Nephron (organoid): Measurements from ENCODE around the gene CALN1.

Experiments
- H3K27ac Mint-ChIP-seq, 3 experiments: 2 replicates each; pipeline ENCODE4 v1.8.0; 2020; ENCODE audit warnings: mixed read lengths in 3 of 3, mild to moderate bottlenecking in 2 of 3, moderate library complexity in 1 of 3
- H3K27me3 Mint-ChIP-seq: 2 replicates; pipeline ENCODE4 v1.8.0; 2021; ENCODE audit warnings: low read depth, mild to moderate bottlenecking, moderate library complexity, mixed read lengths
- H3K36me3 Mint-ChIP-seq: 2 replicates; pipeline ENCODE4 v1.8.0; 2020; ENCODE audit warnings: low read depth, mixed read lengths
- H3K4me1 Mint-ChIP-seq: 2 replicates; pipeline ENCODE4 v1.8.0; 2020; ENCODE audit warnings: mixed read lengths
- H3K4me3 Mint-ChIP-seq, 3 experiments: 2 replicates each; pipeline ENCODE4 v1.8.0; 2020; ENCODE audit warnings: mild to moderate bottlenecking in 3 of 3, mixed read lengths in 3 of 3, moderate library complexity in 2 of 3
- H3K9me3 Mint-ChIP-seq: 2 replicates; pipeline ENCODE4 v1.8.0; 2020; ENCODE audit warnings: mixed read lengths
- TF ChIP-seq, protein P1 (sequence below), 3 experiments: fragments of 200-600 bp; sonication (generic); IDR thresholded peaks; one replicate each; pipeline ENCODE4 v1.5.0; 2021; ENCODE audit warnings: antibody characterized with exemption in 3 of 3; ENCODE audit not compliant: unreplicated experiment in 3 of 3

Gene CALN1

DNA sequence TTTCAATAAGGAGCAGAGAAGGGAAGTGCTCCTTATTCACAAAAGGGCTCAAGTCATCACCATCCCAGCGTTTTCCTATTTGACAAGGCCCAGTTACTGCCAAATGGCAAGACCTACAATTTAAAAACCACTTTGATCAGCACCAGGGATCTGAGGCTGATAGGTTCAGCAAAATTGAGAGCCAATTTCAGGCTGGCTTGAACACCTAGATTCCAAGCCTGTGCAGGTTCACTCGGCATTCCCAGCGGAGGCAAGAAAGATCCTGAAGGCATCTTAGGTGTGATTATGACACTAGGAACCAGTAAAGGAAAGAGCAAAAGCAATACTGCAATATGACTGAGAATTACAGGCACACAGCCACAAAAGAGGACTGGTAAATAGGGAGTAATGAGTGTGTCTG, 441.4 kb downstream of the CALN1 start:
- TF ChIP-seq, protein P1, sequence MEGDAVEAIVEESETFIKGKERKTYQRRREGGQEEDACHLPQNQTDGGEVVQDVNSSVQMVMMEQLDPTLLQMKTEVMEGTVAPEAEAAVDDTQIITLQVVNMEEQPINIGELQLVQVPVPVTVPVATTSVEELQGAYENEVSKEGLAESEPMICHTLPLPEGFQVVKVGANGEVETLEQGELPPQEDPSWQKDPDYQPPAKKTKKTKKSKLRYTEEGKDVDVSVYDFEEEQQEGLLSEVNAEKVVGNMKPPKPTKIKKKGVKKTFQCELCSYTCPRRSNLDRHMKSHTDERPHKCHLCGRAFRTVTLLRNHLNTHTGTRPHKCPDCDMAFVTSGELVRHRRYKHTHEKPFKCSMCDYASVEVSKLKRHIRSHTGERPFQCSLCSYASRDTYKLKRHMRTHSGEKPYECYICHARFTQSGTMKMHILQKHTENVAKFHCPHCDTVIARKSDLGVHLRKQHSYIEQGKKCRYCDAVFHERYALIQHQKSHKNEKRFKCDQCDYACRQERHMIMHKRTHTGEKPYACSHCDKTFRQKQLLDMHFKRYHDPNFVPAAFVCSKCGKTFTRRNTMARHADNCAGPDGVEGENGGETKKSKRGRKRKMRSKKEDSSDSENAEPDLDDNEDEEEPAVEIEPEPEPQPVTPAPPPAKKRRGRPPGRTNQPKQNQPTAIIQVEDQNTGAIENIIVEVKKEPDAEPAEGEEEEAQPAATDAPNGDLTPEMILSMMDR (IDR thresholded peaks at IDR 0.05; ENCODE audit: unreplicated experiment in 3 of 3), result no peak
- H3K9me3 Mint-ChIP-seq, result no peaks in the 10 kb centered on the region
- no peak overlapping the region for H3K4me3 Mint-ChIP-seq
- no peaks in the 10 kb centered on the region for H3K36me3 Mint-ChIP-seq
- H3K27me3 Mint-ChIP-seq, result peaks cover 4% of the 10 kb centered on the region
- H3K4me1 Mint-ChIP-seq, result peaks cover 6% of the 10 kb centered on the region
- no peak overlapping the region for H3K27ac Mint-ChIP-seq

DNA sequence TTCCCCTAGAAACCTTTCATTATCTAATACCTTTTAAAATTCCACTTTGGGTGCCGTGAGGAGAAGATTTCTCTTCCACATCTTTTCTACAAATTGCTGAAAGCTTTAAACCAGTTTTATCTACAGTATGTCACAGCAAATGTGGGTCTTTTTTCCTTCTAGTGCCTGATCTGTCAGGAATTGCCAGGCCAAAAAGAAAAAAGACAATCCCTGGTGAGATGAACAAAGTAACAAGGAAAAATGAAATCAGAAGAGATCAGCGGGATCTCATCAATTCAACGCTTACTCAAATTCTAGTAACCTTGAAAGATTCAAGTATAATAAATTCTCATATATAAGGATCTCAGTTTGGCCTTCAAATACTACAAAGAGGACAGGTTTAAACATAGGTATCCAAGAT, 449.5 kb downstream of the CALN1 start:
- H3K36me3 Mint-ChIP-seq, result no peaks in the 10 kb centered on the region
- TF ChIP-seq, protein P1 (IDR thresholded peaks at IDR 0.05; ENCODE audit: unreplicated experiment in 3 of 3), result no peak
- H3K4me1 Mint-ChIP-seq, result peaks cover under 1% of the 10 kb centered on the region
- H3K27ac Mint-ChIP-seq, result no peak overlapping the region
- peaks cover 2% of the 10 kb centered on the region for H3K9me3 Mint-ChIP-seq
- H3K27me3 Mint-ChIP-seq, result peaks cover 13% of the 10 kb centered on the region
- no peak overlapping the region for H3K4me3 Mint-ChIP-seq

DNA sequence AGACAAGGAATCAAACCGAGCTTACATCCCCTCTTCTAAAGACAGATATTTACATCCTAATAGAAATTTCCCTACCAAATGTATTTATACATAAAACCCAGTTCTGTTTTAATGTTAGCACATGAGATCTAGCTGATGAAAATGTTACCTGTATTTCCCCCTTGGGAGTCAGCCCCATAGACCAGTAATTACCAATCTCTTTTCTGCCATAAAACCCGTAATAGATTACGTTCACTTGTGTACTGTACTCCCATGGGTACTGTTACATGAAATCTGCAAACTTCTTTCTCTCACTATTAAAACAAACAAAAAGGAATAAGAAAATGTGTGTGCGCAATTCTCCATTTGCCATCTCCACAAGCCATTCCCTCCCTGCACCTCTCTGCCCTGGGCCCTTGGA, 450.9 kb downstream of the CALN1 start:
- Mint-ChIP-seq H3K27me3 (peaks cover 10% of the 10 kb centered on the region), H3K9me3 (peaks cover 2% of the 10 kb centered on the region), H3K27ac (no peak overlapping the region), H3K4me3 (no peak overlapping the region), H3K4me1 (no peaks in the 10 kb centered on the region), H3K36me3 (no peaks in the 10 kb centered on the region)
- TF ChIP-seq, protein P1 (IDR thresholded peaks at IDR 0.05; ENCODE audit: unreplicated experiment in 3 of 3), result no peak

DNA sequence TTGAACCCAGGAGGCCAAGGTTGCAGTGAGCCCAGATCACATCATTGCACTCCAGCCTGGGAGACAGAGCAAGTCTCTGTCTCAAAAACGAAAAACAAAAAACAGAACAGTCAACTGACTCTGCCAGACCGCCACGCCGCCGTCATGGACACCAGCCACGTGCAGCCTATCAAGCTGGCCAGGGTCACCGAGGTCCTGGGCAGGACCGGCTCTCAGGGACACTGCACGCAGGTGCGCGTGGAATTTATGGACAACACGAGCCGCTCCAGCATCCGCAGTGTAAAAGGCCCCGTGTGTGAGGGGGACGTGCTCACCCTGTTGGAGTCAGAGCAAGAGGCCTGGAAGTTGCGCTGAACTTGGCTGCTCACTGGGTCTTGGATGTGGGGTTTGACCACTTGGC, 470.0 kb downstream of the CALN1 start:
- H3K27ac Mint-ChIP-seq, result no peak overlapping the region
- H3K4me3 Mint-ChIP-seq, result no peak overlapping the region
- H3K36me3 Mint-ChIP-seq, result no peaks in the 10 kb centered on the region
- no peaks in the 10 kb centered on the region for H3K9me3 Mint-ChIP-seq
- no peaks in the 10 kb centered on the region for H3K27me3 Mint-ChIP-seq
- H3K4me1 Mint-ChIP-seq, result no peaks in the 10 kb centered on the region
- TF ChIP-seq, protein P1 (IDR thresholded peaks at IDR 0.05; ENCODE audit: unreplicated experiment in 3 of 3), result no peak

DNA sequence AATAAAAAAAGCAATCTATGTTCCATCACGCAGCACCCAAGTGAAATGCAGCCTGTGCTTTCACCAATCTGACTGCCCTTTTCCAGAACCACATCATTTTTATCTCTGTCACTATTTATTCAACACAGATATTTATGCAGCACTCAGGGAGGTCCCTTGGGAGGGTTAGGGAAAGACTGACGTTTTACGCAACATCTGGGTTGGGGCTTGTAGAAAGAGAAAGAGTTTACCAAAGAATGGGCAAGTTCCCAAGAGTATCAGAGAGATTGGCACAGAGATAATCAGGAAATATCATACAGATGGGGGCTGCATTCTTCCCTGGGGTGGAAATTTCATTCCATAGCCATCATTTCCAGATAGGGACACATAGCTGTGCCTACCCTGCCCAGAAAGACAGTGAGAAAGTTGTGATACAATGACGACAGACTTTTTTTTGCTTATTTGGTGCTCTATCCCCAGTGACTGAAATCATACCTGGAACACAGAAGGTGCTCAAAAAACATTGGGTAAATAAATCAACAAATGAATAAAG, 474.2 kb downstream of the CALN1 start:
- TF ChIP-seq, protein P1 (IDR thresholded peaks at IDR 0.05; ENCODE audit: unreplicated experiment in 3 of 3), result no peak
- no peaks in the 10 kb centered on the region for H3K9me3 Mint-ChIP-seq
- H3K4me3 Mint-ChIP-seq, result no peak overlapping the region

DNA sequence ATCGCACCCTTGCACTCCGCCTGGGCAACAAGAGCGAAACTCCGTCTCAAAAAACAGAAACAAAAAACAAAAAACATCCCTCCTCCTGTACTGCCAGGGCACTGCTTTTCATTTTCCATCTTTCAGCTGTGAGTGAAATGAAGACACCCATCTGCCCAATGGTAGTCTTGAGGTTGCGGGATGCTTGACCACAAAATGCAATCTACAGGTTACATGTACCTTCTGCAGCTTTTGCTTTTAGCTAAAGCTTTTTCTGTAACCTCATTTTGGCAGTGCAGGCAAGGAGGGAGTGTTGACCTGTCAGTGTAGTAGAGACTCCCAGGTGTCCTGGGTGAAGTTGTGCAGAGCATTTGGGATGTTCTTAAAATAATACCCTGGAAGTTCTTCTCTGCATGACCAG, 476.5 kb downstream of the CALN1 start:
- Mint-ChIP-seq H3K36me3 (peaks cover 3% of the 10 kb centered on the region), H3K27me3 (no peaks in the 10 kb centered on the region), H3K27ac (no peak overlapping the region), H3K9me3 (no peaks in the 10 kb centered on the region), H3K4me1 (no peaks in the 10 kb centered on the region), H3K4me3 (no peak overlapping the region)
- TF ChIP-seq, protein P1 (IDR thresholded peaks at IDR 0.05; ENCODE audit: unreplicated experiment in 3 of 3), result no peak

More for the DNA sequence above, 474.2 kb downstream of the CALN1 start:
- no peaks in the 10 kb centered on the region for H3K27me3 Mint-ChIP-seq
- H3K27ac Mint-ChIP-seq, result no peak overlapping the region
- peaks cover 3% of the 10 kb centered on the region for H3K36me3 Mint-ChIP-seq
- H3K4me1 Mint-ChIP-seq, result no peaks in the 10 kb centered on the region
